Right atrium auricular region (tissue), 2 donors: Measurements from ENCODE around the gene TMEM135. TPM values are rescaled to one million over a fixed set of nuclear protein-coding genes. Genes with fewer than 3 reads are reported as not detected.

ENCODE experiments used
- DNase-seq: peaks from one replicate; pipeline ENCODE4 v3.0.0-alpha.2; 2019; ENCODE audit warnings: low spot score
- H3K27ac ChIP-seq, 2 donors: fragments of 200-600 bp; sonication (generic); 1 replicate in 1 of 2; 2 replicates in 1 of 2; pipeline ENCODE4 v1.5.1; 2016 to 2019
- H3K27me3 ChIP-seq, 2 donors: fragments of 200-600 bp; sonication (generic); one replicate each; pipeline versions ENCODE4 v1.5.1 to v1.6.0; 2017 to 2019
- H3K36me3 ChIP-seq: fragments of 200-600 bp; sonication (generic); one replicate; pipeline ENCODE4 v1.5.1; 2016
- H3K4me1 ChIP-seq, 2 donors: fragments of 200-600 bp; sonication (generic); one replicate each; pipeline versions ENCODE4 v1.5.1 to v1.6.0; 2017 to 2019
- H3K4me3 ChIP-seq, 2 donors: fragments of 200-600 bp; sonication (generic); 1 replicate in 1 of 2; 2 replicates in 1 of 2; pipeline ENCODE4 v1.5.1; 2017 to 2019; ENCODE audit warnings: mild to moderate bottlenecking in 1 of 2, moderate library complexity in 1 of 2
- H3K9me3 ChIP-seq, 2 donors: fragments of 200-600 bp; sonication (generic); one replicate each; pipeline ENCODE4 v1.5.1; 2019
- CTCF ChIP-seq, 2 donors: fragments of 200-600 bp; sonication (generic); IDR thresholded peaks; one replicate each; pipeline ENCODE4 v1.5.1; 2019; ENCODE audit warnings: antibody characterized with exemption in 2 of 2
- total RNA-seq, 2 donors: library from RNA; depleted of rRNA; stranded (reverse); fragments of >200 nt; gene quantifications; one replicate each; pipeline ENCODE4 v1.1.0, GENCODE V29; 2016

TMEM135 gene
- total RNA-seq, 2 donors from 2014 or later = 12.2 to 13.0 TPM

- peaks cover 0 to 9% of the 10 kb centered on the region in 2 donors for H3K4me1 ChIP-seq
- no peak for TF ChIP-seq CTCF (IDR thresholded peaks at IDR 0.05)
- H3K9me3 ChIP-seq = no peaks in the 10 kb centered on the region
- no peak overlapping the region for H3K4me3 ChIP-seq
- DNase-seq = no peak
- H3K36me3 ChIP-seq = peaks cover 3% of the 10 kb centered on the region
- no peaks in the 10 kb centered on the region for H3K27me3 ChIP-seq
- H3K27ac ChIP-seq = peak overlapping the region in 1 of 2 donors; percentile 31
Measured at GRCh38 chr11:87307101-87307500, 269.4 kb downstream of the TMEM135 start.

- no peaks in the 10 kb centered on the region for H3K9me3 ChIP-seq
- peaks cover 3% of the 10 kb centered on the region for H3K36me3 ChIP-seq
- DNase-seq = no peak
- H3K4me3 ChIP-seq = no peak overlapping the region
- H3K27ac ChIP-seq = no peak overlapping the region
- H3K4me1 ChIP-seq = no peaks in the 10 kb centered on the region
- H3K27me3 ChIP-seq = no peaks in the 10 kb centered on the region
- TF ChIP-seq CTCF (IDR thresholded peaks at IDR 0.05) = no peak
Measured at GRCh38 chr11:87315229-87315628, 277.5 kb downstream of the TMEM135 start.

GRCh38 chr11:87316491-87316890, 278.8 kb downstream of the TMEM135 start:
- no peak for TF ChIP-seq CTCF (IDR thresholded peaks at IDR 0.05)
- Histone ChIP-seq H3K27me3 (no peaks in the 10 kb centered on the region), H3K4me1 (no peaks in the 10 kb centered on the region), H3K9me3 (no peaks in the 10 kb centered on the region), H3K4me3 (no peak overlapping the region), H3K36me3 (peaks cover 6% of the 10 kb centered on the region), H3K27ac (no peak overlapping the region)
- DNase-seq = no peak

- peaks cover 13% of the 10 kb centered on the region for H3K36me3 ChIP-seq
- no peak overlapping the region for H3K27ac ChIP-seq
- H3K4me3 ChIP-seq = no peak overlapping the region
- H3K27me3 ChIP-seq = no peaks in the 10 kb centered on the region
- no peaks in the 10 kb centered on the region for H3K9me3 ChIP-seq
- DNase-seq = no peak
- no peaks in the 10 kb centered on the region for H3K4me1 ChIP-seq
- no peak for TF ChIP-seq CTCF (IDR thresholded peaks at IDR 0.05)
Measured at GRCh38 chr11:87317441-87317840, 279.7 kb downstream of the TMEM135 start.

GRCh38 chr11:87320123-87320522, 282.4 kb downstream of the TMEM135 start:
- Histone ChIP-seq H3K27ac (no peak overlapping the region), H3K9me3 (no peaks in the 10 kb centered on the region), H3K4me1 (no peaks in the 10 kb centered on the region), H3K4me3 (no peak overlapping the region), H3K36me3 (peaks cover 13% of the 10 kb centered on the region), H3K27me3 (no peaks in the 10 kb centered on the region)
- TF ChIP-seq CTCF (IDR thresholded peaks at IDR 0.05) = no peak
- no peak for DNase-seq

GRCh38 chr11:87322568-87322967, 284.8 kb downstream of the TMEM135 start:
- no peak for DNase-seq
- peaks cover 13% of the 10 kb centered on the region for H3K36me3 ChIP-seq
- no peak overlapping the region for H3K27ac ChIP-seq
- no peaks in the 10 kb centered on the region for H3K27me3 ChIP-seq
- no peak overlapping the region for H3K4me3 ChIP-seq
- H3K4me1 ChIP-seq = no peaks in the 10 kb centered on the region
- H3K9me3 ChIP-seq = no peaks in the 10 kb centered on the region
- no peak for TF ChIP-seq CTCF (IDR thresholded peaks at IDR 0.05)
